SK-N-SH (cell line): ENCODE data around the gene ARHGEF7. TPM values are rescaled to one million over a fixed set of nuclear protein-coding genes. Genes with fewer than 3 reads are reported as not detected.

Source experiments
- CTCF ChIA-PET: fragments of 300-600, 350-600 bp; formaldehyde crosslinking; extraction: SDS; loops from one replicate; lab custom pipeline; 2021; lab: Yijun Ruan, JAX
- POLR2A ChIA-PET: fragments of 350-600 bp; sonication (Branson Sonifier 250); formaldehyde crosslinking; extraction: SDS; loops from one replicate; lab custom pipeline; 2020; ENCODE audit warnings: antibody characterized with exemption, inconsistent platforms; lab: Yijun Ruan, JAX
- DNase-seq: peaks from one replicate; pipeline ENCODE4 v3.0.0; 2012
- H2AFZ ChIP-seq: fragments of 200-600 bp; sonication (generic); 2 replicates; pipeline ENCODE4 v1.8.1; 2016; ENCODE audit warnings: antibody characterized with exemption, mild to moderate bottlenecking, low read depth
- H3F3A ChIP-seq: fragments of 200-600 bp; sonication (generic); replicated peaks from 2 replicates; pipeline ENCODE3; 2016; ENCODE audit warnings: antibody characterized with exemption, mild to moderate bottlenecking; ENCODE audit not compliant: insufficient read depth
- H3K27ac ChIP-seq, 2 experiments: fragments of 200-500 bp in 1 of 2; fragments of 200-600 bp in 1 of 2; sonication (Bioruptor generic) in 1 of 2; sonication (generic), shearing (Covaris generic) in 1 of 2; 2 replicates each; pipeline versions ENCODE4 v1.5.1 to v1.6.1; 2014 to 2016; ENCODE audit warnings: low read depth in 2 of 2, inconsistent platforms in 1 of 2, low read length in 1 of 2, mild to moderate bottlenecking in 1 of 2, mixed read lengths in 1 of 2
- H3K27me3 ChIP-seq: fragments of 200-600 bp; sonication (generic), shearing (Covaris generic); 2 replicates; pipeline ENCODE4 v1.6.1; 2016; ENCODE audit warnings: mixed run types; ENCODE audit not compliant: insufficient read depth
- H3K36me3 ChIP-seq, 2 experiments: fragments of 200-500 bp in 1 of 2; fragments of 200-600 bp in 1 of 2; sonication (Bioruptor generic) in 1 of 2; sonication (generic) in 1 of 2; replicated peaks in 1 of 2; 2 replicates each; pipeline versions ENCODE3 to v1.5.1; 2014 to 2016; ENCODE audit warnings: low read length in 1 of 2, mild to moderate bottlenecking in 1 of 2; ENCODE audit not compliant: insufficient read depth in 2 of 2, control insufficient read depth in 1 of 2
- H3K4me1 ChIP-seq, 2 experiments: fragments of 200-500 bp in 1 of 2; fragments of 200-600 bp in 1 of 2; sonication (Bioruptor generic) in 1 of 2; sonication (generic), shearing (Covaris generic) in 1 of 2; 2 replicates each; pipeline versions ENCODE4 v1.5.1 to v1.6.1; 2014 to 2016; ENCODE audit warnings: low read depth in 1 of 2, low read length in 1 of 2, mixed run types in 1 of 2; ENCODE audit not compliant: insufficient read depth in 2 of 2, control insufficient read depth in 1 of 2
- H3K4me2 ChIP-seq: fragments of 200-600 bp; sonication (generic), shearing (Covaris generic); 2 replicates; pipeline ENCODE4 v1.6.1; 2017; ENCODE audit warnings: mixed run types
- H3K4me3 ChIP-seq, 2 experiments: fragments of 200-500 bp in 1 of 2; fragments of 200-600 bp in 1 of 2; sonication (Bioruptor generic) in 1 of 2; sonication (generic), shearing (Covaris generic) in 1 of 2; 2 replicates each; pipeline versions ENCODE4 v1.5.1 to v1.8.1; 2014 to 2016; ENCODE audit warnings: low read depth in 2 of 2, inconsistent platforms in 1 of 2, low read length in 1 of 2, mild to moderate bottlenecking in 1 of 2, mixed read lengths in 1 of 2, moderate library complexity in 1 of 2
- H3K79me2 ChIP-seq: fragments of 200-600 bp; sonication (generic); 2 replicates; pipeline ENCODE4 v1.8.1; 2017; ENCODE audit warnings: mild to moderate bottlenecking; ENCODE audit not compliant: insufficient read depth
- H3K9ac ChIP-seq: fragments of 200-600 bp; sonication (generic); 2 replicates; pipeline ENCODE4 v1.6.1; 2017; ENCODE audit warnings: mixed run types
- H3K9me2 ChIP-seq: fragments of 200-600 bp; sonication (generic); 2 replicates; pipeline ENCODE4 v1.6.1; 2017; ENCODE audit warnings: mixed run types
- H3K9me3 ChIP-seq: fragments of 200-600 bp; sonication (generic); 2 replicates; pipeline ENCODE4 v1.6.1; 2017; ENCODE audit warnings: mixed run types, mild to moderate bottlenecking, moderate library complexity
- H4K20me1 ChIP-seq: fragments of 200-600 bp; sonication (generic); 2 replicates; pipeline ENCODE4 v1.6.1; 2017; ENCODE audit warnings: mild to moderate bottlenecking, mixed run types; ENCODE audit not compliant: insufficient read depth
- CHD2 ChIP-seq: fragments of 150-350 bp; IDR thresholded peaks from 2 replicates; pipeline ENCODE4 v1.6.1; 2018; ENCODE audit warnings: low read length; ENCODE audit not compliant: partially characterized antibody
- ELF1 ChIP-seq: IDR thresholded peaks from 2 replicates; pipeline ENCODE4 v1.4.0; 2012
- EP300 ChIP-seq, 2 experiments: IDR thresholded peaks; 2 replicates each; pipeline versions ENCODE4 v1.4.0 to v1.6.1; 2012; ENCODE audit warnings: borderline replicate concordance in 1 of 2, low read depth in 1 of 2, low read length in 1 of 2
- EZH2phosphoT487 ChIP-seq: fragments of 200-600 bp; sonication (generic); IDR thresholded peaks from 2 replicates; pipeline ENCODE4 v1.6.1; 2017; ENCODE audit warnings: low read depth, mixed run types, mild to moderate bottlenecking, antibody characterized with exemption, moderate library complexity, borderline replicate concordance
- FOXJ3 ChIP-seq: sonication (generic); formaldehyde crosslinking; IDR thresholded peaks from 2 replicates; pipeline ENCODE4 v1.5.1; 2020; ENCODE audit warnings: mild to moderate bottlenecking, missing genetic modification reagents
- IRF3 ChIP-seq: fragments of 150-350 bp; IDR thresholded peaks from 2 replicates; pipeline ENCODE4 v1.6.1; 2016; ENCODE audit warnings: mild to moderate bottlenecking, low read depth, low read length
- JUND ChIP-seq: IDR thresholded peaks from 2 replicates; pipeline ENCODE4 v1.4.0; 2012
- PBX3 ChIP-seq: IDR thresholded peaks from 2 replicates; pipeline ENCODE4; 2012
- REST ChIP-seq: IDR thresholded peaks from 2 replicates; pipeline ENCODE4 v1.6.1; 2012; ENCODE audit warnings: mild to moderate bottlenecking, low read depth, low read length, moderate library complexity
- RXRA ChIP-seq: IDR thresholded peaks from 2 replicates; pipeline ENCODE4 v1.4.0; 2012; ENCODE audit warnings: low read depth, mild to moderate bottlenecking, borderline replicate concordance
- SIN3A ChIP-seq: IDR thresholded peaks from 2 replicates; pipeline ENCODE4 v1.6.1; 2012; ENCODE audit warnings: low read depth, mild to moderate bottlenecking, low read length, moderate library complexity, borderline replicate concordance
- TCF12 ChIP-seq: IDR thresholded peaks from 2 replicates; pipeline ENCODE4 v1.4.0; 2012
- USF1 ChIP-seq: IDR thresholded peaks from 2 replicates; pipeline ENCODE4 v1.4.0; 2012; ENCODE audit warnings: low read depth, borderline replicate concordance
- WGBS: methylation state at CpG from one replicate; pipeline ENCODE4 v1.1.6; 2017; ENCODE audit warnings: low lambda C conversion rate; 5-methylcytosine and 5-hydroxymethylcytosine counted together
- polyA plus RNA-seq, 3 experiments: library from polyadenylated mRNA; depleted of rRNA; stranded (reverse); fragments of >200 nt; gene quantifications; 2 replicates each; pipeline ENCODE4 v1.2.3, GENCODE V29; 2012

The ARHGEF7 gene
- polyA plus RNA-seq, 1 of the 3 experiments (the other 2 are of a cell fraction): 21.6 TPM

GRCh38 chr13:111211789-111212516 is 96.8 kb downstream of the ARHGEF7 start:
- H3K4me2 ChIP-seq: no peak overlapping the region
- ChIA-PET POLR2A (no interaction called here), CTCF (interaction anchor here (0.7 to 1.4 kb wide), 4 partner anchors 8 to 144 kb away, joined by 3 to 4 read pairs (median 3); no protein-coding TSS in a partner anchor)
- no peak for TF ChIP-seq JUND
- no peak for TF ChIP-seq ELF1
- no peak for TF ChIP-seq EP300 (IDR thresholded peaks at IDR 0.05; ENCODE audit: borderline replicate concordance in 1 of 2, low read depth in 1 of 2, low read length in 1 of 2)
- TF ChIP-seq USF1: no peak
- TF ChIP-seq SIN3A: no peak
- no peak for TF ChIP-seq RXRA
- no peak for TF ChIP-seq IRF3
- TF ChIP-seq PBX3: no peak
- no peak overlapping the region for H3K4me3 ChIP-seq
- peaks cover 57% of the 10 kb centered on the region for H4K20me1 ChIP-seq
- no peak overlapping the region for H2AFZ ChIP-seq
- H3K27me3 ChIP-seq: no peaks in the 10 kb centered on the region
- H3K79me2 ChIP-seq: peaks cover 87% of the 10 kb centered on the region
- H3K9me3 ChIP-seq: no peaks in the 10 kb centered on the region
- no peak for DNase-seq
- H3F3A ChIP-seq: no peaks in the 10 kb centered on the region
- H3K9me2 ChIP-seq: no peaks in the 10 kb centered on the region
- WGBS: 92% methylated on average over 13 of the region's 13 CpGs
- no peak overlapping the region for H3K9ac ChIP-seq
- peaks cover 18 to 30% of the 10 kb centered on the region in 2 experiments; a peak in 3 of 4 replicates for H3K4me1 ChIP-seq
- no peak overlapping the region; a peak in 1 of 4 replicates for H3K27ac ChIP-seq
- peaks cover 0 to 4% of the 10 kb centered on the region in 2 experiments for H3K36me3 ChIP-seq

GRCh38 chr13:111212517-111212873 is 97.4 kb downstream of the ARHGEF7 start:
- Histone ChIP-seq H3K4me1 (peaks cover 18 to 30% of the 10 kb centered on the region in 2 experiments; a peak in 3 of 4 replicates), H3K27me3 (no peaks in the 10 kb centered on the region), H3K27ac (no peak overlapping the region; a peak in 1 of 4 replicates), H3K9ac (no peak overlapping the region), H4K20me1 (peaks cover 61% of the 10 kb centered on the region), H2AFZ (no peak overlapping the region), H3K4me2 (no peak overlapping the region)
- 96% methylated on average over 4 of the region's 4 CpGs for WGBS
- DNase-seq: no peak
- POLR2A ChIA-PET: no interaction called here
- no peak for TF ChIP-seq EZH2phosphoT487
- TF ChIP-seq PBX3: no peak
- TF ChIP-seq CHD2: no peak
- TF ChIP-seq FOXJ3 (CRISPR knock-in tag): no peak
- TF ChIP-seq REST: no peak
- TF ChIP-seq EP300 (IDR thresholded peaks at IDR 0.05; ENCODE audit: borderline replicate concordance in 1 of 2, low read depth in 1 of 2, low read length in 1 of 2): no peak
- no peak for TF ChIP-seq JUND
- no peak for TF ChIP-seq IRF3
- TF ChIP-seq TCF12: no peak
- TF ChIP-seq ELF1: no peak
- no peak for TF ChIP-seq SIN3A
- no peak for TF ChIP-seq USF1
- TF ChIP-seq, all 33 proteins: peak for 0
- CTCF ChIA-PET: interaction anchor here (0.9 to 1.4 kb wide), 2 partner anchors 8 to 144 kb away, joined by 3 read pairs; no protein-coding TSS in a partner anchor
- H3K9me2 ChIP-seq: no peaks in the 10 kb centered on the region
- H3F3A ChIP-seq: no peaks in the 10 kb centered on the region
- H3K79me2 ChIP-seq: peaks cover 87% of the 10 kb centered on the region
- no peaks in the 10 kb centered on the region for H3K9me3 ChIP-seq
- H3K4me3 ChIP-seq: no peak overlapping the region
- peaks cover 0 to 4% of the 10 kb centered on the region in 2 experiments for H3K36me3 ChIP-seq
